NCI-H1436 treated with DMSO at 0.1 percent for 48 hours (cell line): ENCODE data around the gene PITX1.

Experiments used
- DNase-seq: peaks from one replicate; lab custom pipeline; 2025; lab: John Stamatoyannopoulos, UW

Gene PITX1

GRCh38 chr5:135041726-135042125 is 7.7 kb upstream of the PITX1 start:
- no peak for DNase-seq

GRCh38 chr5:135041145-135041587 is 7.1 kb upstream of the PITX1 start:
- no peak for DNase-seq

- DNase-seq = no peak
These were observed 6.5 kb upstream of the PITX1 start for GRCh38 chr5:135040333-135041144.

- no peak for DNase-seq
These were observed 6.0 kb upstream of the PITX1 start for GRCh38 chr5:135040034-135040332.

- no peak for DNase-seq
These were observed 5.4 kb upstream of the PITX1 start for GRCh38 chr5:135039271-135040033.

- DNase-seq = no peak
These were observed 4.8 kb upstream of the PITX1 start for GRCh38 chr5:135038813-135039270.

GRCh38 chr5:135038205-135038812 is 4.3 kb upstream of the PITX1 start:
- no peak for DNase-seq

GRCh38 chr5:135037519-135038204 is 3.6 kb upstream of the PITX1 start:
- DNase-seq = no peak

- no peak for DNase-seq
These were observed 2.4 kb upstream of the PITX1 start for GRCh38 chr5:135036405-135036804.

- DNase-seq = no peak
These were observed 1.6 kb upstream of the PITX1 start for GRCh38 chr5:135035678-135036030.

GRCh38 chr5:135034963-135035677 is 1.1 kb upstream of the PITX1 start:
- no peak for DNase-seq

- DNase-seq = no peak
These were observed 371 bp upstream of the PITX1 start for GRCh38 chr5:135034236-135034962.

- DNase-seq = no peak
These were observed 798 bp downstream of the PITX1 start for GRCh38 chr5:135032999-135033861.

GRCh38 chr5:135032695-135032998 is 1.4 kb downstream of the PITX1 start:
- no peak for DNase-seq

- DNase-seq = no peak
These were observed 2.0 kb downstream of the PITX1 start for GRCh38 chr5:135031813-135032694.

GRCh38 chr5:135030956-135031812 is 2.8 kb downstream of the PITX1 start:
- no peak for DNase-seq

GRCh38 chr5:135030123-135030955 is 3.7 kb downstream of the PITX1 start:
- no peak for DNase-seq
